ENCODE data around the gene DNAH1. TPM values are rescaled to one million over a fixed set of nuclear protein-coding genes. Genes with fewer than 3 reads are reported as not detected.

DNAH1 gene
- total and polyA plus RNA-seq, 2 of the 4 experiments (the other 2 are of a cell fraction) = 2.0 to 4.0 TPM

DNA sequence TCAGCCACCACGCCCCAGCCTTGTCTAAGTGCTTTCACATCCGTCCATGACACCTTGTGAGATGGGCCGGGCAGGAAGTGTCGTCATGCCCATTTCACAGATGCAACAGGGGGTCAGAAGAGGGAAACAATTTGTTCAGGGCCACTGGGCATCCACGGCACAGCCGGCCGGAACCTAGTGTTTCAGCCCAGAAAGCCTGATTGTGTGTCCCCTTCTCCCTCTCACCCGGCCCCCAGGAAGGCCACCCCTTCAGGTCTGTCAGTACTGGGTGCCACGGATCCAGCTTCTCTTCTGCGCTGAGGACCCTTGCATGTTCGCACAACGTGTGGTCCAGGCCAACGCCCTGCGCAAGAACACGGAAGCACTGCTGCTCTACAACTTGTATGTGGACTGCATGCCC lies 15.8 kb downstream of the DNAH1 start:
- Histone ChIP-seq H3K4me2 (ENCODE audit: low read depth, low read length) (no peak overlapping the region), H2BK15ac (ENCODE audit: low read depth, low read length) (no peak overlapping the region), H4K91ac (ENCODE audit: insufficient read depth, low read depth, low read length) (no peak overlapping the region), H2BK5ac (ENCODE audit: low read depth, low read length, poor library complexity, severe bottlenecking) (no peak overlapping the region), H3K9ac (ENCODE audit: low read depth, low read length) (no peak overlapping the region), H3K27me3 (ENCODE audit: control insufficient read depth, insufficient read depth, low read length) (no peaks in the 10 kb centered on the region), H4K20me1 (ENCODE audit: insufficient read depth, low read length) (no peaks in the 10 kb centered on the region), H3K18ac (ENCODE audit: low read depth, low read length) (no peak overlapping the region), H4K5ac (ENCODE audit: low read depth, low read length) (no peak overlapping the region), H3K36me3 (ENCODE audit: control insufficient read depth, insufficient read depth, low read length) (no peaks in the 10 kb centered on the region), H3K27ac (ENCODE audit: insufficient read depth, low read length) (no peak overlapping the region), H2BK20ac (ENCODE audit: low read depth, low read length) (no peak overlapping the region), H4K8ac (ENCODE audit: low read depth in 2 of 2, low read length in 2 of 2) (no peak overlapping the region), H3K56ac (ENCODE audit: extremely low read depth, insufficient read depth, low read length) (no peak overlapping the region; the same call in 1 of the 2 replicates), H2AK9ac (replicated peaks; ENCODE audit: low read depth, low read length, poor library complexity) (peak overlapping the region; percentile 1), H3K4ac (ENCODE audit: low read depth, low read length) (no peak overlapping the region), H3K9me3 (ENCODE audit: control insufficient read depth, insufficient read depth, low read length) (no peaks in the 10 kb centered on the region), H3K23ac (ENCODE audit: low read depth, low read length) (no peak overlapping the region), H3K14ac (replicated peaks; ENCODE audit: low read depth, low read length) (no peak overlapping the region), H3K4me1 (ENCODE audit: control insufficient read depth, insufficient read depth, low read length) (0 out of 2 replicates have a peak, but pooled peaks cover 1% of the 10 kb centered on the region), H3K4me3 (ENCODE audit: insufficient read depth, low read depth, low read length) (no peak overlapping the region), H3K79me1 (ENCODE audit: low read depth in 1 of 2, low read length in 2 of 2) (no peaks in the 10 kb centered on the region), H2AFZ (replicated peaks; ENCODE audit: low read length, poor library complexity) (no peak overlapping the region), H2BK120ac (ENCODE audit: low read depth, low read length) (no peak overlapping the region), H2AK5ac (ENCODE audit: low read depth, low read length) (no peak overlapping the region), H3K9me1 (ENCODE audit: insufficient read depth, low read length) (no peaks in the 10 kb centered on the region)
- dilution Hi-C loops (cut with HindIII; ENCODE audit: low sequenced_read_pairs, unreplicated experiment) = no loop called here
- no peak for ATAC-seq (ENCODE audit: low read depth)
- in situ Hi-C loops (cut with MboI; ENCODE audit: low sequenced_read_pairs) = no loop called here
- WGBS, 2 experiments (ENCODE audit: extremely low coverage in 2 of 2, insufficient read length in 1 of 2) = 92% methylated on average over 12 of the region's 15 CpGs; no CpG with 5 or more reads in 1 of the 2 experiments
- no TSS peak for BruUV-seq (replicated peaks)
- no peak for TF ChIP-seq RCOR1 (IDR thresholded peaks at IDR 0.05; ENCODE audit: insufficient replicate concordance, low read length)
- ChIA-PET POLR2A (ENCODE audit: unreplicated experiment) (no interaction called here), CTCF (no interaction called here)
- intact Hi-C loops (cut with micrococcal nuclease) = no loop called here
- DNase-seq = no peak
